ENCODE data around the gene C1QTNF5. TPM values are rescaled to one million over a fixed set of nuclear protein-coding genes. Genes with fewer than 3 reads are reported as not detected.
A peak's percentile ranks its signal among the peaks of the same experiment; 100 is the strongest.

The C1QTNF5 gene
- total and polyA plus RNA-seq, 3 experiments from 2014 or later: not detected

DNA sequence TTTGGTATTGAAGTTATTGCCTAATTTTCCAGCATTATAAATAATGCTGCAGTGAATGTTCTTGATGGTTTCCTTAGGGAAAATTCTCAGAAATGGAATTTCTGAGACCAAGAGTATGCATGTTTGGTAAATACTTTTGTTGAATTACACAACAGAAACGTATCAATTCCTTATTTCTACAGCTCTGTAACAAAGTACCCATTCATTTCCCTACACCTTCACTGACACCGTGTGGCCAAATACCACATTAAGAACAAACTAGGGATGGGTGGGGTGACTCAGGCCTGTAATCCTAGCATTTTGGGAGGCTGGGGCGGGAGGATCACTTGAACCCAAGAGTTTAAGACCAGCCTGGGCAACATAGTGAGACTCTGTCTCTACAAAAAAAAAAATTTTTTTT lies 45.5 kb downstream of the C1QTNF5 start:
- Histone ChIP-seq H3K4me3 (ENCODE audit: low read length) (no peak overlapping the region), H3K36me3 (ENCODE audit: insufficient read depth, low read length) (peaks cover 37% of the 10 kb centered on the region)

DNA sequence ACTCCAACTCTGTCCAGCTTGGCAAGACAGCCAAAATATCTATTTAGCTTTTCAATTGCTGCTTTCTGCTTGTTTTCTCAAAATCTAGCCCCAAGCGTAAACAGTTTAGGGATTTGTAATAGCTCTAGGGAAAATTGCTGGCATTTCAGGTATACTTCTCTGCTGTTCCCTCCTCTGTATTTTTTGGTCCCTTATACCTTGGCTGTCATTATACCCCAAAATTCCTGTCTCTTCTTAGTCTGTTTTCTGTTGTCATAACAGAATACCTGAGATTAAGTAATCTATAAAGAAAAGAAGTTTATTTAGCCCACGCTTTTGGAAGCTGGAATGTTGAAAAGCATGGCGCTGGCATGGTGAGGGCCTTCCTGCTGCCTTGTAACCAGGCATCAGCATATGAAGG lies 47.2 kb downstream of the C1QTNF5 start:
- no peaks in the 10 kb centered on the region for H3K4me1 ChIP-seq (ENCODE audit: insufficient read depth, low read length)
- H3K4me1 Mint-ChIP-seq: no peaks in the 10 kb centered on the region
- POLR2A ChIA-PET: no interaction called here
- CTCF ChIA-PET: interaction anchor here (1.3 to 1.5 kb wide), 3 partner anchors 9 to 87 kb away, joined by 3 read pairs; partner anchors contain the start of gene CBL
- H3K36me3 ChIP-seq (ENCODE audit: insufficient read depth, low read length): peaks cover 26% of the 10 kb centered on the region
- no peak overlapping the region for H3K4me3 ChIP-seq (ENCODE audit: low read length)
- H3K9me3 ChIP-seq (ENCODE audit: low read length): no peaks in the 10 kb centered on the region
- no peak for DNase-seq
- H3K9me3 Mint-ChIP-seq: no peaks in the 10 kb centered on the region
- peaks cover 0 to 67% (median 15%) of the 10 kb centered on the region in 3 donors for H3K36me3 Mint-ChIP-seq
- H3K27me3 ChIP-seq (ENCODE audit: insufficient read depth, low read length, poor library complexity, severe bottlenecking): no peaks in the 10 kb centered on the region
- H3K4me3 Mint-ChIP-seq: no peak overlapping the region
- H3K27ac ChIP-seq (ENCODE audit: low read depth, low read length): no peak overlapping the region
- H3K27me3 Mint-ChIP-seq: no peaks in the 10 kb centered on the region
- H3K27ac Mint-ChIP-seq: no peak overlapping the region

More for the DNA sequence above, 45.5 kb downstream of the C1QTNF5 start:
- Histone ChIP-seq H3K9me3 (ENCODE audit: low read length) (no peaks in the 10 kb centered on the region), H3K4me1 (ENCODE audit: insufficient read depth, low read length) (no peaks in the 10 kb centered on the region), H3K27ac (ENCODE audit: low read depth, low read length) (no peak overlapping the region), H3K27me3 (ENCODE audit: insufficient read depth, low read length, poor library complexity, severe bottlenecking) (no peaks in the 10 kb centered on the region)
- no peaks in the 10 kb centered on the region for H3K27me3 Mint-ChIP-seq
- no peak overlapping the region for H3K4me3 Mint-ChIP-seq
- ChIA-PET POLR2A (no interaction called here), CTCF (no interaction called here)
- DNase-seq: no peak
- peaks cover 2 to 75% (median 23%) of the 10 kb centered on the region in 3 donors for H3K36me3 Mint-ChIP-seq
- no peaks in the 10 kb centered on the region for H3K9me3 Mint-ChIP-seq
- no peaks in the 10 kb centered on the region for H3K4me1 Mint-ChIP-seq
- H3K27ac Mint-ChIP-seq: peak overlapping the region in 1 of 8 donors; percentile 26

DNA sequence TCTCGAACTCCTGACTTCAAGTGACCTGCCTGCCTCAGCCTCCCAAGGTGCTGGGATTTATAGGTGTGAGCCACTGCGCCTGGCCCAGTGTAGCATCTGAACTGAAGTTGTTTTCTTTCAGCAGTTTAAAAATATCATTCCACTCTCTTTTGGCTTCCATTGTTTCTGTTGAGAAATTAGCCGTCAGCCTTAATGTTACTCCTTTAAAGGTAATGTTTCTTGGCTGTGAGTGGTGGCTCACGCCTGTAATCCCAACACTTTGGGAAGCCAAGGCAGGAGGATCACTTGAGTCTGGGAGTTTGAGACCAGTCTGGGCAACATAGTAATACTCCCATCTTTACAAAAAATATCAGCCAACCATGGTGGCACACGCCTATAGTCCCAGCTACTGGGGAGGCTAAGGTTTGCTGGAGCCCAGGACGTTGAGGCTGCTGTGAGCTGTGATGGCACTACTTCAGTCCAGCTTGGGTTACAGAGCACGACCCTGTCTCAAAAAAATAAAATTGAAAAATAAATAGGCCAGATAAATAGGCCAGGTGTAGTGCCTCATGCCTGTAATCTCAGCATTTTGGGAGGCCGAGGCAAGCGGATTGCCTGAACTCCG lies 49.7 kb downstream of the C1QTNF5 start:
- H3K4me1 Mint-ChIP-seq: no peaks in the 10 kb centered on the region
- Histone ChIP-seq H3K4me3 (ENCODE audit: low read length) (no peak overlapping the region), H3K9me3 (ENCODE audit: low read length) (no peaks in the 10 kb centered on the region), H3K36me3 (ENCODE audit: insufficient read depth, low read length) (peaks cover 18% of the 10 kb centered on the region), H3K4me1 (ENCODE audit: insufficient read depth, low read length) (no peaks in the 10 kb centered on the region), H3K27me3 (ENCODE audit: insufficient read depth, low read length, poor library complexity, severe bottlenecking) (no peaks in the 10 kb centered on the region), H3K27ac (ENCODE audit: low read depth, low read length) (no peak overlapping the region)
- H3K27ac Mint-ChIP-seq: no peak overlapping the region
- peaks cover 0 to 68% (median 9%) of the 10 kb centered on the region in 3 donors for H3K36me3 Mint-ChIP-seq
- DNase-seq: no peak
- no peaks in the 10 kb centered on the region for H3K27me3 Mint-ChIP-seq
- no peaks in the 10 kb centered on the region for H3K9me3 Mint-ChIP-seq
- ChIA-PET POLR2A (no interaction called here), CTCF (interaction anchor here (1.3 to 1.8 kb wide), 2 partner anchors 33 to 85 kb away, joined by 4 to 5 read pairs; partner anchors contain the start of gene CBL)
- no peak overlapping the region for H3K4me3 Mint-ChIP-seq

Other genes starting within 250 kb of the C1QTNF5 start
- gene DPAGT1, start 239.0 kb downstream of the C1QTNF5 start, total RNA-seq: 10 to 100 TPM; 69.7 to 78.6 TPM
- 45.7 TPM for gene DPAGT1, start 239.0 kb downstream of the C1QTNF5 start, polyA plus RNA-seq
- gene C2CD2L, start 233.5 kb downstream of the C1QTNF5 start, total RNA-seq: 10 to 100 TPM; 26.3 to 26.5 TPM
- 9.9 TPM for gene C2CD2L, start 233.5 kb downstream of the C1QTNF5 start, polyA plus RNA-seq
- gene HINFP, start 219.3 kb downstream of the C1QTNF5 start, total RNA-seq: 10 to 100 TPM; 26.8 to 29.1 TPM
- gene HINFP, start 219.3 kb downstream of the C1QTNF5 start, polyA plus RNA-seq: 14.6 TPM
- under 1 TPM; 0.11 to 0.18 TPM for gene ABCG4, start 191.8 kb downstream of the C1QTNF5 start, total RNA-seq
- gene ABCG4, start 191.8 kb downstream of the C1QTNF5 start, polyA plus RNA-seq: not detected
- 10 to 100 TPM; 16.1 to 16.7 TPM for gene NLRX1, start 172.2 kb downstream of the C1QTNF5 start, total RNA-seq
- gene NLRX1, start 172.2 kb downstream of the C1QTNF5 start, polyA plus RNA-seq: 11.3 TPM
- under 1 TPM in 1 of 2 experiments, not detected in 1; 0.42 TPM for gene NHERF4, start 155.4 kb downstream of the C1QTNF5 start, total RNA-seq
- not detected for gene NHERF4, start 155.4 kb downstream of the C1QTNF5 start, polyA plus RNA-seq
- gene CBL, start 134.5 kb downstream of the C1QTNF5 start, total RNA-seq: 10 to 100 TPM; 25.9 to 26.1 TPM
- gene CBL, start 134.5 kb downstream of the C1QTNF5 start, polyA plus RNA-seq: 10.4 TPM
- gene MCAM, start 23.8 kb downstream of the C1QTNF5 start, total RNA-seq: 1 to 10 TPM; 2.0 to 2.7 TPM
- gene MCAM, start 23.8 kb downstream of the C1QTNF5 start, polyA plus RNA-seq: 1.6 TPM
- 10 to 100 TPM; 33.2 to 34.8 TPM for gene RNF26, start 6.4 kb downstream of the C1QTNF5 start, total RNA-seq
- 46.1 TPM for gene RNF26, start 6.4 kb downstream of the C1QTNF5 start, polyA plus RNA-seq
- gene MFRP, start 5.8 kb upstream of the C1QTNF5 start, total RNA-seq: not detected
- gene MFRP, start 5.8 kb upstream of the C1QTNF5 start, polyA plus RNA-seq: not detected
- gene USP2, start 40.8 kb upstream of the C1QTNF5 start, total RNA-seq: under 1 TPM; 0.15 to 0.51 TPM
- gene USP2, start 40.8 kb upstream of the C1QTNF5 start, polyA plus RNA-seq: not detected
- under 1 TPM; 0.40 to 0.74 TPM for gene THY1, start 82.3 kb upstream of the C1QTNF5 start, total RNA-seq
- not detected for gene THY1, start 82.3 kb upstream of the C1QTNF5 start, polyA plus RNA-seq

All from CD8-positive, alpha-beta memory T cell (primary cell).